ENCODE measurements around the gene KRT17. TPM values are rescaled to one million over a fixed set of nuclear protein-coding genes. Genes with fewer than 3 reads are reported as not detected.

The KRT17 gene
- total and polyA plus RNA-seq, 9 of the 15 experiments (the other 6 are each of a cell fraction or from before 2014, with no cell fraction given) = 0.23 to 0.25 TPM; not detected in 7

- TF ChIP-seq VEZF1 (CRISPR knock-in tag; IDR thresholded peaks at IDR 0.05) = peak; percentile 64
- peak; percentile 27 for TF ChIP-seq CTCFL (IDR thresholded peaks at IDR 0.05; ENCODE audit: borderline replicate concordance, insufficient read depth, low read depth, low read length, poor library complexity, severe bottlenecking)
- TF ChIP-seq CHD2 (IDR thresholded peaks at IDR 0.05; ENCODE audit: low read depth, low read length) = no peak
- TF ChIP-seq MEIS2 (IDR thresholded peaks at IDR 0.05; ENCODE audit: partially characterized antibody) = peak; percentile 49
- TF ChIP-seq ZFP1 (CRISPR knock-in tag; IDR thresholded peaks at IDR 0.05) = no peak
- no peak for TF ChIP-seq CCAR2 (IDR thresholded peaks at IDR 0.05; ENCODE audit: low read depth, low read length)
- no peak for TF ChIP-seq HNRNPH1 (optimal IDR thresholded peaks at IDR 0.05; ENCODE audit: low read depth, low read length)
Observed at GRCh38 chr17:41666708-41667279, 42.4 kb upstream of the KRT17 start (continued).
